ENCODE results near the gene MAN1A1.

The MAN1A1 gene

GRCh38 chr6:119140196-119141140 lies 209.1 kb downstream of the MAN1A1 start:
- no peak for DNase-seq (ENCODE audit: low spot score)

GRCh38 chr6:119138906-119139541 lies 210.5 kb downstream of the MAN1A1 start:
- DNase-seq (ENCODE audit: low spot score) = no peak

- no peak for DNase-seq (ENCODE audit: low spot score)
Measured at GRCh38 chr6:119137194-119138072, 212.1 kb downstream of the MAN1A1 start.

- DNase-seq (ENCODE audit: low spot score) = no peak
Measured at GRCh38 chr6:119134752-119135151, 214.8 kb downstream of the MAN1A1 start.

- DNase-seq (ENCODE audit: low spot score) = no peak
Measured at GRCh38 chr6:119133400-119133799, 216.2 kb downstream of the MAN1A1 start.

- no peak for DNase-seq (ENCODE audit: low spot score)
Measured at GRCh38 chr6:119132261-119132981, 217.1 kb downstream of the MAN1A1 start.

GRCh38 chr6:119129968-119130484 lies 219.5 kb downstream of the MAN1A1 start:
- DNase-seq (ENCODE audit: low spot score) = no peak

GRCh38 chr6:119129148-119129967 lies 220.2 kb downstream of the MAN1A1 start:
- peak; percentile 56 for DNase-seq (ENCODE audit: low spot score)

GRCh38 chr6:119128252-119128912 lies 221.2 kb downstream of the MAN1A1 start:
- DNase-seq (ENCODE audit: low spot score) = no peak

GRCh38 chr6:119127627-119128026 lies 221.9 kb downstream of the MAN1A1 start:
- no peak for DNase-seq (ENCODE audit: low spot score)
